HL-60/S4 treated with phorbol 12-myristate 13-acetate at 8.2 ng/mL for 4 days and 3 days (cell line): ENCODE results near the gene ZNF638.
"Not testable (repeated sequence)": the region's sequence is repeated elsewhere in the genome, so short reads cannot be mapped to it uniquely, and the experiment has no call there.

ENCODE experiments used
- in situ Hi-C: fragments of 300-500 bp; cut with MboI; formaldehyde crosslinking; loops from 2 replicates; pipeline ENCODE4 v1.15.0; 2022; ENCODE audit warnings: low sequenced_read_pairs

ZNF638 gene

DNA sequence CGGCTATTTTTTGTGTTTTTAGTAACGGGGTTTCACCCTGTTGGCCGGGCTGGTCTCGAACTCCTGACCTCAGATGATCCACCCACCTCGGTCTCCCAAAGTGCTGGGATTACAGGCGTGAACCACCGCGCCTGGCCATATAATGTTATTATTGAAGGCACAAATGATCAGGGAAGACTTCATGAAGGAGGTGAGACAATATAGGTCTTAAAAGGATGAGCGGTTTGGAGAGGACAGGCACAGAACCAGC is 326 bp upstream of the ZNF638 start:
- in situ Hi-C loops, result not testable (repeated sequence)

DNA sequence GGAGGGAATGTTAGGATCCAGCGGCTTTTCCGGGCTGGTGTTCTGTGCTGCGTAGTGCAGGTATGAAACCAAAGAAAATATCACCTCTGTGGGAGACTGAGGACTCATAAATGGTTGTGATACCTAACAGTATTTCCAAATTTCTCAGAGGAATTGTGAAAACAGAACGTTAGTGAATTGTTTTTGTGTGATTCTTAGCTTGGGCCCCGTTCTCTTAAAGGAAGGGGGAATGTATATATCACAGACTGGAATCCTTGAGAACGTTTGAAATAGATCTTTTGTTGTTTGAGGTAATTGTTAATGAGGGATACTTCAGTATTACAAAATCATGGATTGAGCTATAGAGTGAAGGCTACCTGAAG is 834 bp downstream of the ZNF638 start:
- in situ Hi-C loops, result no loop called here

DNA sequence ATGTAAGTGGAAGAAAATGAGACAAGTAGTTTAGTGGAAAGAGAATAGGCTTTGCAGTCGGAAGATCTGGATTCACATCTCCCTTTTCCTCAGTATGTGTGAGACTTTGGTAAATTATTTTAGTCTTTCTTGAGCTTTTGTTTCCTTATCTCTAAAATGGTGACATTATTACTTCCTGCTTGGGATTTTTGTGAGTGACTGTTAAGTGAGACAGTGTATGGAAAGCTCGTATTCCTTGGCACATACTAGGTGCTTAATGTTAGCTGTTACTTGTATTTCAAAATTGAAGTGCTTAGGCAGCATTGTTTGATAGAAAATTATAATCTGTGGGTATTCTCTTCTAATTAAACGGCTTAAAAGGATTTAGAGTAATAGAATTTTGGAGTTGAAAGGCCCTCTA is 2.0 kb downstream of the ZNF638 start:
- in situ Hi-C loops, result no loop called here

DNA sequence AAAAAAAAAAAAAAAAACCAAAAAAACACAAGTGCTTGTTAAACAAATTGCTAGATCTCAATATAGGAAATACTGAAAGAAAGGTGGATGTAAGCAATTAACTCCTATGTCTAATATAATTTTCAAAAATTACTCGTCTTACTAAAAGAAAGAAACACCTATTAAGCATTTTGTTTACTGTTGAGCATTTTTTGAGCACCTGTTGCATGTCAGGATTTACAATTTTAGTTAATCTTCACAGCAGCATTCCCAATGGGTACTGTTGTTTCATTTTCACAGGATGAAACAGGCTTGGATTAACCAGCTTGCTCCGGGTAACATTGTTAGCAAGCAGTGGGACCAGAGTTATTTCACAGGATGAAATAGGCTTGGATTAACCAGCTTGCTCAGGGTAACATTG is 4.8 kb downstream of the ZNF638 start:
- in situ Hi-C loops, result no loop called here

DNA sequence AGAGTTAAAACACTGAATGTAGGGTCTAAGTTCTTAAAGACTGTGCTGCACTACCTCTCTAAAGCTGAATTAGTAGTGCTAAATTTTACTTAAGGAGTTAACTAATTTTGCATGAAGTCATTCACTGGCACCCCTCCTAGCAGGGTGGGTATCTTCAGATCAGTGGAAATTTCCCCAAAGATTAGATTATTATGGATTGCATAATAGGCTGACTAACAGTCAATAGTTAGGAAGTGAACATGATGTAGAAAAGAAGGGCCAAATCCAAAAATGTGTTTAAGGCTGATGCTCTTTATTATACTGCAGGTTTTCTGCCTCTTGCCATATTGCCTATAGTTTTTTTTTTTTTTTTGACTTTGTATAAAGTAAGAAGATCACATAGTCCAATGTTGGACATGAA is 5.2 kb downstream of the ZNF638 start:
- in situ Hi-C loops, result no loop called here

DNA sequence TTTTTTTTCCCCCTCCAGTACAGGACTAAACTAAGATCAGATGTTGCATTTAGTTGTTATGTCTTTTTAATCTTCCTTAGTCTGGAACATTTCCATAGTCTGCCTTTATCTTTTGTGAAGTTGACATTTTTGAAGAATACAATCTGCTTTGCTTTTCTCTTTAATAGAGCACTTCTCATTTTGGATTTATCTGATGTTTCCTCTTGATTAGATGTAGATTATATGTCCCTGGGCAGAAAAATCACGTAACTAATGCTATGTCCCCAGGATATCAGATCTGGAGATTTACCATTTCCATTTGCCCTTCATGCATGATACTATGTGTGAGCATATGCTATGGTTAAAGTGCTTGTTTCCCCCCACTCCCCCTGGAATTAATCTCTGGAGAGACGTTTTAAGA is 6.2 kb downstream of the ZNF638 start:
- in situ Hi-C loops, result no loop called here

DNA sequence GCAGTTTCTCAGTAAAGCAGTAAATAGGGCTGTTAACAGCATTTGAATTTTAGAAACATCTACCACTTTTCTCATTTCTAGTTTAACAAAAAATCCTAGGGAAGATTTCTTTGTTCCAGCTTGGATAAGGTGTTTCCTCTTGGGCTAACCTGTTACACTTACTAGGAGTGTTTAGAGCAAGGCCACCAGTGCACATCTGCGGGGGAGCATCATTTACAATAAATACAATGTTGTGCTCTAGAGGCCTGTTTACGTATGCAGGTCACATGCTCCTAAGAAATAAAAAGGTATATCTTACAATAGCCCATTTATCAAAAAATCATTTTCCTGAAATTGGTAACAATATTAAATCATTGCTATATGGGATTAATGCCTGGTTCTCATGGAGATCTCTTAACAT is 8.1 kb downstream of the ZNF638 start:
- in situ Hi-C loops, result no loop called here

DNA sequence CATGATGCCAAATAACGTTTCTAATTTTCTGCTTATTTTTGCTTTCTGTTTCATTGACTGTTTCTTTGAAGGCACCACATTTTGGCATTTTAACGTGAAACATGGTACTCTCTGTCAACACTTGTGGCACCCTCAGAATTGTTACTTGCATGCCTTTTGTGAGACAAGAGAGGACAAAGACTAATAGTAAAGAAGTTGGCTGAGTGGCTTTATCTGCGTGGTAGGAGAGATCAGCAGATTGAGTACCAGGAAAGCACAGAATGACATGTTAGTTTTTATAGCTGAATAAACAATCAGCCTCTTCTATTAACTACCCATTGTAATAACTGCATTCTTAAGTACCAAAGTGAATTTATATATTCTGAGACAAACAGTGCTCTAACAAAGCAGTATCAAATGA is 8.6 kb downstream of the ZNF638 start:
- in situ Hi-C loops, result no loop called here

DNA sequence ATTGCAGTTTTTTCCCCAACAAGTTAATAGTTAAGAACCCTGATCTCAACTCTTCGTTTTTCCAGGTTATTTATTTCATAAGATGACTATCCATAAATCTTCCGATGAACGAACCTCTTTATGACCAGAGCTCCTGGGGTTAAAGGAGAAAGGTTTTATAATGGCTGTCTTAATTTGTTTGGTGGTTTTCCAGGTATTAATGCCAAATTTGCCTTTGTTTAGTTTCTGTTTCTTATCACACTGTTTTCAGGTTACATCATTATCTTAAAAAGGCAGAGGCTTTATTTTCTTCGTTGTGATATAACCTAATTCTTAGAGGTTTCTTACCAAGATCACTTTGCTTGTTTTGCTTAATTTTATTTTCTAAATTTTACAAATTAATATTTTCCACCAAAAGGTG is 10.1 kb downstream of the ZNF638 start:
- in situ Hi-C loops, result no loop called here

DNA sequence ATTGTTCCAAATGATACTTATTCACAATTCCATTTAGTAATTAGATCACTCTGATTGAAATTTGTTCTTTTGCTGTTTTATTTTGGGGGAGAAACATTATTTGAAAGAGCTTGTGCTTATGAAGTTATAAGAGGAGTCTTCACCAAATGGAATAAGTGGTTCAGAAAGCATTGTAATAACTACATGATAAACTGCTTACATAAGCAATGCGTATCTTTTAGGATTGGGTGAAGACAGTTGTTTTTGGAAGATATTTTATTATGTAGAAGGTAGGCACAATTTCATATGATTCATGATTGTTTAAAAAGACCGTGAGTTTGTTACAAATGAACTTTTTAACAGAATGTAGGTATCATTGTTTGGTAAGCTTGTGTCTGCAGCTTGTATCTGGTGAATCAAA is 14.5 kb downstream of the ZNF638 start:
- in situ Hi-C loops, result no loop called here

DNA sequence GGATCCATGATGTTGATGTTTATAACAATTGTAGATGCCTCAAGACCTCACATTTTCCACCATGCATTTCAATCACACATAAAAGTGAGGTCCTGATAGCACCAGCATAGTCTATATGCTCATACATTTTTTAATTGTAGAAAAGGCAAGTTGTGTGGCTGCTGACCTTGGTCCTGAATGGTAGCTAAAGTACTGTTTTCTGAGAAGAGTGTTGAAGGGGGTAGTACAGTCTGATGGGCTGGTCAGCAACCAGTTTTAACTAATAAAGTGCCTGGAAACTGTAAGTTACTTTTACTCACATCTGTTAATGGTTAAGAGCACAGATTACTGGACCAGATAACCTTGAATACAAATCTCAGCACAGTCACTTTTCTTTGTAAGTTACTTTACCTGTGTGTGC is 15.9 kb downstream of the ZNF638 start:
- in situ Hi-C loops, result no loop called here

DNA sequence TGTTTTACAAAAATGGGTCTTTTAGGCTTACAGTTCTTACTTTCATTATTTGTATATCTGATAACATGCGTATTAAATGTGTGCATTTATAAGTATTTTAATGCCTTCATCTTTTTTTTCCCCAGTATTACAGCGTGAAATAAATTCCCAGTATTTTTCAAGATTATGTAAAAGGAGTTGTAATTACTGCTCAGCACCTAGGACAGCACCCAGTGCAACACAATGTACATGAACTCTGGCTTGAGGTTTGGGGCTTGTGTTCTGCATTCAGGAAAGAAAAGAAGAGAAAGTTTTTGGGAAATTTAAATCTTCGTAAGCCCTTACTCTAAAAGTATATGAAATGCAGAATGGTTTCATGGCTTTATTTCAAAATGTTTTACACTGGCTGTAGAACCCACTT is 16.7 kb downstream of the ZNF638 start:
- in situ Hi-C loops, result no loop called here

DNA sequence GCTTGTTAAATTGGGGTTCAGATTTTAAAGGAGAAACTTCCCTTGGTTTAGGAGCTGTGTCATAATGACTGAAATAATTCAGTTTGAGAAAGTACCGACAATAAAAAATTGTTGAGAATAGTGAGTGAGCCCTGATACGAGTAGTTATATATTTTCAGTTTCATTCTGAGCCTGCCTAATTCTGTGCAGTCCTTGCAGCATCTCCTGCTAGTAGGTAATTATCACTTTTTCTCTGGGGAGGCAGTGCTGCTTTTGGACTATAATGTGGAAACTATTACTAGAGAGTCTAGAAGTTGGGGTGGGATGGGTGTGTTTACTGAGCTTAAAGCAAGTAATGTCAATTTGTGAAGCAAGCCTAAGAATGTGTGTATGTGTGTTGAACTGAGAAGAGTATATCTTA is 21.7 kb downstream of the ZNF638 start:
- in situ Hi-C loops, result no loop called here

DNA sequence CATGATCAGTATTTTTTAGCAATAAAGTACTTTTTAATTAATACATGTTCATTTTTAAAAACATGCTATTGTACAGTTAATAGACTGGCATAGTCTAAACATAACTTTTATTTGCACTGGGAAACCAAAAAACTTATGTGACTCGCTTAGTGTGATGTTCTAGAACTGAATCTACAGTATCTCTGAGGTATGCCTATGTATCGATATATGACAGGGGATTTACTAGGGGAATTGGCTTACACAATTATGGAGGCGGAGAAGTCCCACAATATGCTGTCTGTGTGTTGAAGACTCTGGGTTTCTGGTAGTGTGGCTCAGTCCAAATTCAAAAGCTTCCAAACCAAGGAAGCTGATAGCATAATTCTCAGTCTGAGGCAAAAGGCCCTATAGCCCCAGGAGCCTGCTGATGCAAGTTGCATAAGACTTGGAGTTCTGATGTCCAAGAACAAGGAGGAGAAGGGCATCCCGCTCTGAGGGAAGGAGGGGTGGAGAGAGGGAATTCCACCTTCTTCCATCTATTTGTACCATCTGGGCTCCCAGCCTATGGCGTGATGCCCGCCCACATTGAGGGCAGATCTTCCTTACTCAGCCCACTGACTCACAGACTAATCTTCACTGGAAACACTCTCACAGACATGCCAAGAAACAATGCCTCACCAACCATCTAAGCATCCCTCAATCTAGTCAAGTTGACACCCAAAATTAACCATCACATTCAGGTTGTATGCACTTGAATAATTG is 27.5 kb downstream of the ZNF638 start:
- in situ Hi-C loops, result no loop called here

DNA sequence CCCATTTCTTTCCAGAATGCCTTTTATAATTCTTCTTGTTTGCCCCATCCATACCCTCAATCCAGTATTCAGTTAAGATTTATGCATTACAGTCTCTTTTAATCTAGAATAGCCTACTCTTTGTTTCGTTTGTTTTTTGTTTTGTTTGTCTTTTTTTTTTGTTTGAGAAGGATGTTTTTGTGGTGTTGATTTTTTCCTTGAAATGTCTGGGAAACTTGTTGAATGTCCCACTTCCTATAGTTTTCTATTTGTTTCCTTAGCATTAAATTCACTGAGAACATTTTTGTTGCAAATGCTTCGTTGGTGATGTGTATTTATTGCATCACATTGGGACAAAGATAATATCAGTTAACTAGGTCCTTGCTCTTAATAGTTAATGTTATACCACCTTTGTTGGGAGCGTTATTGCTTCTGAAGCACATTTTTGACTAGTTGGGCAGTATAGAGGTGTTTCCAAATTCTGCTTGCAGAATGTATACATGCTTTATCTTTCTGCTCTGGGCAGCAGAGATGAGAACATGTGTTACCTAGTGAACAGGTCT is 28.9 kb downstream of the ZNF638 start:
- in situ Hi-C loops, result no loop called here

DNA sequence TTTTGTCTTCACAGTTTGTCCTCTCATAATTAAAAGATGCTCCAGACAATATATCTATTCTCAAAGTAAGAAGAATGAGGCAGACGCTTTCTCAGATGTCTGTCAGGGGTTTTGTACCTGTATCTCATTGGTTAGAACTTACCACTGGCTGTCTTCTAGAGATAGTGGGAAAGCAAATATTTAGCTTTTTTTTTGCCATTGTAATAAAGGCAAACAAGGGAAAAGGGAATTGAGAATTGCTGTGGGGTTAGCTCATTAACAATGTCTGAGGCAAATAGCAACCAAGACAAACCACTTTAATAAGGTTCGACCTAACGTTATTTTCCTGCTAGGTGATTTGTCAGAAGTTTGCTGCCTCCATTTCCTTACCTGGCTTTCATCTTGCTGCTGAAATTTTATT is 30.0 kb downstream of the ZNF638 start:
- in situ Hi-C loops, result no loop called here

DNA sequence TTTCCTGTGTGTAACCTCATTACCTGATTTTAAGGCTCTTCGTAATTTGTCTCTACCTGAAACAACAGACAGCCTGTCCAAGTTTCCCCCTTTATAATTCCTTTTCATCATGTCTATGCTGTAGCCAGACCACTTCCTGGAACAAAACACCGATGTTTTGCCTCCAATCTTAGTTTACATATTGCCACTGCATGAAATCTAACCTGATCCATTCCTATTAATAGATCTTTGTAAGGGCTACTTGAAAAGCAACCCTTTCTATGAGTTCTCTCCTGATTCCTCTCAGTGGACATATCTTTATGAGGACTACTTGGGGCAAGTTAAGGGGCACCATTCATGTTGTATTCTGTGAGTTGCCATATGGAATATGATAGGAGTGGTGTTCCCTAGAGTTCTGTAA is 30.9 kb downstream of the ZNF638 start:
- in situ Hi-C loops, result no loop called here

DNA sequence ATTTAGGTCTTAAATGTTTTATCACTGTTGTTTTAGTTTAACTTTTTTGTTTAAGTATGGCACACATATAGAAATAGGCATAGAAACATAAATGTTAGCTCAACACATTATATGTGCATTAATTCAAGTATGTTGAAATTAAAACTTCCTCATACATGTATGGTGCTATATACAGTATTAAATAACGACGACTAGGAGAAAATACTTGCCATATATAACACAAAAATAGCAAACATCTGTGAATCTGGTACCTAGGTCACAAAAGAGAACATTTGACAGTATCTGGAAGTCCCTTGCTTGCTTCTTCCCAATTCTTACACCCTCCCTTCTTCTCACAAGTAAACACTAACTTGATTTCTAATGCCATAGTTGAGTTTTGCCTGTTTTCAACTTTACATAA is 38.4 kb downstream of the ZNF638 start:
- in situ Hi-C loops, result no loop called here

DNA sequence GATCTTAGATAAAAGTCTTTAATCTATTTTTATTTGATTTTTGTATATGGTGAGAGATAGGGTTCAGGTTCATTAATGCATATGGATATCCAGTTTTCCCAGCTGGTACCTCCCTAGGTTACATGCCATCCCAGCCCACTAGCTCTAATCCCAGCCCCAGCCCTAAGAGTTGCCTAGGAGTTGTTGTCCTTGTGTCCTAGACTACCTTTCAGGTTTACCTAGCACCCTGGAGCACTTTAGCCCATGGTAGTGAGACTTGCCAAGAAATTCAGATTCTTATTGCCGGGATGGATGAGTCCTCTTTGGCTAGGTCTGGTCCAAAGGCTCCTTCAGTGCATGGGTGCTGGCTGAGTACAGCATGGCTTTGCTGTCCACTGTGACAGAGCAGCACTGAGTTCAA is 40.5 kb downstream of the ZNF638 start:
- in situ Hi-C loops, result no loop called here

DNA sequence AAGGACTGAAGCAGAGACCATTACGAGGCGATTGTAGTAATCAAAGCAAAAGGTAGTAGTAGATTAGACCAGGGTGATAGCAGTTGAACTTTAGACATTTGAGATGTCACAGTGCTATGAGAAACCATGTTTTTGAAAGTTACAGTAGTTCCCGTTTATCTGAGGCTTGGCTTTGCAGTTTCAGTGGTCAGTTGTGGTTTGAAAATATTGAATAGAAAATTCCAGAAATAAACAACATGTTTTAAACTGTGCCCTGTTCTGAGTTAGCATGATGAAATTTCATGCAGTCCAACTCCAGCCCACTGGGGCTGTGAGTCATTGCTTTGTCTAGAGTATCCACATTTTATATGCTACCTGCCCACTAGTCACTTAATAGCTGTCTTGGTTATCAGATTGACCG is 47.5 kb downstream of the ZNF638 start:
- in situ Hi-C loops, result no loop called here

DNA sequence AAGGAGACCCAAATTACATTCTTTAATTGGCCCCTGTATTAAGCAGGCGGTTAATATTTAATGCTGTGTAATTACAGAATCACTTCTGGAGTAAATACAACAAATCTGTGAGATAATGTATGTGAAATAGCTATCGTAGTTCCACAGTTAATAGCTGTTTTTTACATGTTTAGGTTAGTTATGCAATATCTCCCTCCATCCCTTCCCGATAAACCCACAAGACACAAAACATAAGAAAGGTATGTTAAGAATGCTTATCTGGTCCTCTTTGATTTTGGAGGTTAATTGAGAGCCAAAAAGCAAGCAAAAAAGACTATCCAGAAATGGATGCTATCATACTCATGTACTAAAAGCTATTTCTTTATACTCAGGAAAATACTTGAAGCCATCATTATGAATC is 49.1 kb downstream of the ZNF638 start:
- in situ Hi-C loops, result no loop called here

DNA sequence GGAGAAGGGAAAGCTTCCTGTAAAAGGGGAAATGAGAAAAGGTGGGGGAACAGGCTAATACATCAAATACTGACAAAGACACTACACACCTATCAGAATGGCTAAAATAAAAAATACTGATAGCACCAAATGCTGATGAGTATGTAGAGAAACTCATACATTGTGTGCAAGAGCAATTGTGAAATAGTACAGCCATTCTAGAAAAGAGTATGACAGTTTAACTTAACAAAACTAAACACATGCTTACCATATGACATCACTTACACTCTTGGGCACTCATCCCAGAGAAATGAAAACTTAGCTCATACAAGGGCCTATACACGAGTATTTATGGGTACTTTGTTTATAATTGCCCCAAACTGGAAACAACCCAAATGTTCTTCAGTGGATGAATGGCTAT is 53.4 kb downstream of the ZNF638 start:
- in situ Hi-C loops, result no loop called here

DNA sequence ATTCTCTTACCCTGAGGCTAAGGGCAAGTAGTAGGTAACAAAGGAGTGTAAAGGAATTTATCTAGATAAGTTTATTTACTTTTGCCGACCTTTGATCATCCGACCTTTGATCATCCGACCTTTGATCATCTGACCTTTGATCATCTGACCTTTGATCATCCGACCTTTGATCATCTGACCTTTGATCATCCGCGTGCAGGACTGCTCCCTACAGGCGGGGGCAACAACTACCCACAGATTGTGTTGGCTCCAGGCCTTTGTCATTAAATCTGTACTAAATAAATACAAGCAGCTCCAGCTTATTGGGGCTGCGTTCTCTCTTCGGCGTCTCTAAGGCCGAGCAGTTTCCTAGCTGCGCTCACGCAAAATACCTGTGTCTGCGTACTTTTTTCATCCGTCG is 56.6 kb downstream of the ZNF638 start:
- in situ Hi-C loops, result no loop called here
